Body of pancreas (tissue), 4 donors: Measurements from ENCODE around the gene DNAJC18.

Source experiments
- POLR2A ChIP-seq, 3 donors: fragments of 450-650 bp; IDR thresholded peaks; one replicate each; pipeline ENCODE4 v1.6.1; 2016; ENCODE audit warnings: antibody characterized with exemption in 3 of 3, mild to moderate bottlenecking in 2 of 3
- TF ChIP-seq, protein P1 (sequence below), 7 experiments: fragments of 450-650 bp in 4 of 7; fragments of 200-600 bp in 3 of 7; sonication (generic) in 3 of 7; IDR thresholded peaks; one replicate each; pipeline ENCODE4 v1.5.1; 2016 to 2019; ENCODE audit warnings: antibody characterized with exemption in 7 of 7

DNA sequence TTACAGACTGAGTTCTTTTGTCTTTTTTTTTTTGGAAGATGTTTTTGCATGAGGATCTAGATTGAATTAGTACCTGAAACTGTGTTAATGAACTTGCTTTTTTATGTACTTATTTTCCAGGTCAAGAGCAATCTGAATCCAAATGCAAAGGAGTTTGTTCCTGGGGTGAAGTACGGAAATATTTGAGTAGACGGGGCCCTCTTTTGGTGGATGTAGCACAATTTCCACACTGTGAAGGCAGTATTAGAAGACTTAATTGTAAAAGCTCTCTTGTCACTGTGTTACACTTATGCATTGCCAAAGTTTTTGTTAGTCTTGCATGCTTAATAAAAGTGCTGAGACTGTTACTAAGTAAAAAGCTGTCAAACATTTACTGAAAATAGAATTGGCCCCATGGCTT lies 70.7 kb downstream of the DNAJC18 start:
- TF ChIP-seq, protein P1, sequence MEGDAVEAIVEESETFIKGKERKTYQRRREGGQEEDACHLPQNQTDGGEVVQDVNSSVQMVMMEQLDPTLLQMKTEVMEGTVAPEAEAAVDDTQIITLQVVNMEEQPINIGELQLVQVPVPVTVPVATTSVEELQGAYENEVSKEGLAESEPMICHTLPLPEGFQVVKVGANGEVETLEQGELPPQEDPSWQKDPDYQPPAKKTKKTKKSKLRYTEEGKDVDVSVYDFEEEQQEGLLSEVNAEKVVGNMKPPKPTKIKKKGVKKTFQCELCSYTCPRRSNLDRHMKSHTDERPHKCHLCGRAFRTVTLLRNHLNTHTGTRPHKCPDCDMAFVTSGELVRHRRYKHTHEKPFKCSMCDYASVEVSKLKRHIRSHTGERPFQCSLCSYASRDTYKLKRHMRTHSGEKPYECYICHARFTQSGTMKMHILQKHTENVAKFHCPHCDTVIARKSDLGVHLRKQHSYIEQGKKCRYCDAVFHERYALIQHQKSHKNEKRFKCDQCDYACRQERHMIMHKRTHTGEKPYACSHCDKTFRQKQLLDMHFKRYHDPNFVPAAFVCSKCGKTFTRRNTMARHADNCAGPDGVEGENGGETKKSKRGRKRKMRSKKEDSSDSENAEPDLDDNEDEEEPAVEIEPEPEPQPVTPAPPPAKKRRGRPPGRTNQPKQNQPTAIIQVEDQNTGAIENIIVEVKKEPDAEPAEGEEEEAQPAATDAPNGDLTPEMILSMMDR (IDR thresholded peaks at IDR 0.05) = no peak
- TF ChIP-seq POLR2A (IDR thresholded peaks at IDR 0.05) = no peak
